Measurements from ENCODE around the gene KREMEN2. TPM values are rescaled to one million over a fixed set of nuclear protein-coding genes. Genes with fewer than 3 reads are reported as not detected.

Gene KREMEN2
- total RNA-seq, 4 donors from 2014 or later = not detected

- H3K36me3 ChIP-seq = no peaks in the 10 kb centered on the region
- no peak overlapping the region for H3K27ac ChIP-seq
- intact Hi-C loops (cut with DNase I; ENCODE audit: low total_unique reads) (no loop called here), in situ Hi-C loops (cut with MboI; ENCODE audit: low sequenced_read_pairs in 4 of 4) (no loop called here)
- H3K4me1 ChIP-seq = peaks cover 10 to 27% of the 10 kb centered on the region in 2 donors
- H3K9me3 ChIP-seq = no peaks in the 10 kb centered on the region
- H3K27me3 ChIP-seq = peaks cover 31 to 46% (median 34%) of the 10 kb centered on the region in 3 donors
- no peak overlapping the region for H3K4me3 ChIP-seq
- no peak for ATAC-seq
- no peak for TF ChIP-seq POLR2A (IDR thresholded peaks at IDR 0.05)
- TF ChIP-seq CTCF (IDR thresholded peaks at IDR 0.05 in 4 of 5, conservative IDR thresholded peaks at IDR 0.05 in 1 of 5) = no peak
- DNase-seq = no peak
These were observed 53.3 kb downstream of the KREMEN2 start for GRCh38 chr16:3017344-3017743.

Other genes with a start within 250 kb of the KREMEN2 start
- gene PRSS27, start 244.1 kb upstream of the KREMEN2 start, total RNA-seq = under 1 TPM in 2 of 4 donors, not detected in 2; 0.49 to 0.55 TPM
- 100 to 1,000 TPM; 151 to 205 (median 164) TPM for gene SRRM2, start 211.6 kb upstream of the KREMEN2 start, total RNA-seq
- gene ELOB, start 187.0 kb upstream of the KREMEN2 start, total RNA-seq = 100 to 1,000 TPM; 216 to 970 (median 375) TPM
- not detected for gene PRSS33, start 176.7 kb upstream of the KREMEN2 start, total RNA-seq
- not detected for gene PRSS41, start 165.8 kb upstream of the KREMEN2 start, total RNA-seq
- gene PRSS21, start 147.0 kb upstream of the KREMEN2 start, total RNA-seq = not detected
- not detected for gene ZG16B, start 134.0 kb upstream of the KREMEN2 start, total RNA-seq
- gene PRSS22, start 106.1 kb upstream of the KREMEN2 start, total RNA-seq = not detected
- gene FLYWCH2, start 81.1 kb upstream of the KREMEN2 start, total RNA-seq = 10 to 100 TPM; 19.5 to 54.5 (median 30.2) TPM
- gene FLYWCH1, start 52.3 kb upstream of the KREMEN2 start, total RNA-seq = 10 to 100 TPM; 41.7 to 49.7 (median 44.0) TPM
- gene PAQR4, start 5.1 kb downstream of the KREMEN2 start, total RNA-seq = 10 to 100 TPM in 2 of 4 donors, 1 to 10 TPM in 2; 4.2 to 14.6 (median 10.2) TPM
- 1 to 10 TPM in 2 of 4 donors, not detected in 2; 1.4 to 2.4 TPM for gene PKMYT1, start 16.2 kb downstream of the KREMEN2 start, total RNA-seq
- gene CLDN9, start 48.6 kb downstream of the KREMEN2 start, total RNA-seq = under 1 TPM in 1 of 4 donors, not detected in 3; 0.40 TPM
- gene CLDN6, start 53.9 kb downstream of the KREMEN2 start, total RNA-seq = under 1 TPM in 1 of 4 donors, not detected in 3; 0.55 TPM
- 100 to 1,000 TPM in 2 of 4 donors, 10 to 100 TPM in 2; 34.0 to 161 (median 85.5) TPM for gene TNFRSF12A, start 56.1 kb downstream of the KREMEN2 start, total RNA-seq
- 100 to 1,000 TPM in 1 of 4 donors, 10 to 100 TPM in 3; 41.8 to 124 (median 66.9) TPM for gene HCFC1R1, start 59.7 kb downstream of the KREMEN2 start, total RNA-seq
- gene THOC6, start 59.8 kb downstream of the KREMEN2 start, total RNA-seq = 10 to 100 TPM; 15.0 to 31.1 (median 21.5) TPM
- under 1 TPM in 1 of 4 donors, not detected in 3; 0.32 TPM for gene BICDL2, start 72.7 kb downstream of the KREMEN2 start, total RNA-seq
- under 1 TPM in 3 of 4 donors, not detected in 1; 0.15 to 0.75 (median 0.58) TPM for gene MMP25, start 82.3 kb downstream of the KREMEN2 start, total RNA-seq
- gene IL32, start 101.4 kb downstream of the KREMEN2 start, total RNA-seq = 10 to 100 TPM; 45.4 to 79.0 (median 54.6) TPM
- gene ZSCAN10, start 135.0 kb downstream of the KREMEN2 start, total RNA-seq = not detected
- gene ZNF205, start 148.3 kb downstream of the KREMEN2 start, total RNA-seq = 10 to 100 TPM in 1 of 4 donors, 1 to 10 TPM in 3; 4.8 to 10.8 (median 6.1) TPM
- 10 to 100 TPM in 3 of 4 donors, 1 to 10 TPM in 1; 8.9 to 18.6 (median 14.5) TPM for gene ZNF213, start 170.8 kb downstream of the KREMEN2 start, total RNA-seq
- not detected for gene OR1F1, start 223.9 kb downstream of the KREMEN2 start, total RNA-seq